Hindlimb muscle (tissue), 1 donor: ENCODE measurements around the gene PITHD1. TPM values are rescaled to one million over a fixed set of nuclear protein-coding genes. Genes with fewer than 3 reads are reported as not detected.
"Not testable (repeated sequence)": the region's sequence is repeated elsewhere in the genome, so short reads cannot be mapped to it uniquely, and the experiment has no call there.

Experiments
- DNase-seq: peaks from one replicate; pipeline ENCODE4 v3.0.0-alpha.2; 2013
- polyA plus RNA-seq: library from polyadenylated mRNA; unstranded; fragments of 120-200 nt; gene quantifications from one replicate; pipeline ENCODE4 v1.2.1, GENCODE V29; 2013; ENCODE audit not compliant: insufficient read length

The PITHD1 gene
- polyA plus RNA-seq, 1 donor, result 35.8 TPM

DNA sequence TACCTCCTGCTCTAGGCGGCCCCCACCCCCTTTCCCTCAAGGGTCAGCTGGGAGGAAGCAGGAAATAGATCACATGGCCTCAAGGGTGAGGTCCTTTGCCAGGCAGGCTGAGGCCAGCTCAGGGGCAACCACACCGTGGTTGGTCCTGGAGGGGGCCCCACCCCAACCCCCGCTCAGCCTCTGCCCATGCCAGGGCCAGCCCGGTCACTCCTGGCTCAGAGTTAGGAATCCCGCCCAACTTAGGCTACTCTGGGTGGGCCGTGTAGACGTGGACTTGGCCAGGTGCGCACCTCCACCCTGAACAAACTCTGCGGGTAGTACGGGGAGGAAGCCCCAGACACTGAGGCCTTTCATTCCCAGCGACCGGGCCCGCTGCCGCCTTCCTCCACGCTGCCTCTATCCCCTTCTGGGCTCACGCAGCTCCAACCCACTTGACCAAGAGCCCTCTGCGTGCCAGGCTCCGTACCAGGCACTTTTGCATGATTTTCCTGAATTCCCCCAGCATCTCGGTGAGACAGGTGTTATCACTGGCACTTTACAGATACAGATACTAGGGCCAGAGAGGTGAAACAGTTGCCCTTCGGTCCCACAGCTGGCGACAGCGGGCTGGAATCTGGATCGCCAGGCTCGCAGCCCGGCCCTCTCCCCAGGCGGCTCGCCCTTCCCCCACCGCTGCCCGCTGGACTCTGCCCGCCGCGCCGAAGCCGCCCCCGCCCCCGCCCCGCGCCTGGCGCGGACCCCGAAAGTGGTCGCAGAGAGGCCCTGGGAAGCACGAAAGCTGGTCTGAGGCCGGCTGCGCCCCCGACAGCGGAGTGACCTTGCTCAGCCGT is 21.6 kb downstream of the PITHD1 start:
- DNase-seq, result no peak

DNA sequence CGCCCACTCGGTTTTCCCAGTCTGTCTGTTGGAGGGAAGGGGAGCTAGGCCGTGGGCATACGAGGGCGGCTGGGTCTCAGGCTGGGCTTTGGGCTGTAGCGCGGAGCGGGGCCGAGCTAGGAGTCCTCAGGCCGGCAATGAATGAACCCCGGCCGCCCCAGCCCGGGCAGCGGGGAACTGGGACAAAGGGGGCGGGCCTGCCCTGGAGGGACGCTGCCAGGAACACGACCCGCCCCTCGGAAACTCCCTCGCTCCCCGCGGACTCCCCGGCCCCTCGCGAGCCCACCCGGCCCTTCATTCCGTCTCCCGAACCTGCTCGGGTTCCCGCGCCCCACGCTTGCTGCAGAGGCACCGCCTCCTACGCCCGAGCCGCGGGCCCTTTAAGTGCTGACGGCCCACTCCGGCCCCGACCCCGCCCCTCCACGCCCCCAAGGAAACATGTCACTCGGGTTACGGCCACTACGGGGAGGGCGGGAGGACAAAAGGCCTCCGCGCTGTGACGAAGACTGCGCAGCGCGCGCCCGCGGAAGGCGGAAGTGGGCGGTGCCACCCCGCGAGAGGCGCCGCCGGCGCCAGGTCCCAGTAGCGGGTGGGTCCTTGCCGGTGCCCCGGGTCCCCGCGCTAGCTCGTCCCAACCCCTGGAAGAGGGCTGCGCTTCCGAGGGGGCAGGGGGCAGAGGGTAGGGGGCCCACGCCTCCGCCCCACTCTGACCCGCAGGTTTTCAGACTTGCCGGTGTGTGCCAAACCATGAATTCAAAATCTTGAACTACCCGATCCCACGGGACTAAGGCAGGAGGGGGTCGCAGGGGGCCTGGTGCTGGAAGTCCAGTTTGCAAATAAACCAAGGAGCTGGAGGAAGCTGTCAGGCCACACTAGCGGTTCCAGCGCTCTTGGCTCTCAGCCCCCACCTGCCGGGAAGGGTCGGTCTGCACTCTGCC is 22.5 kb downstream of the PITHD1 start, which contains the start of gene GALE:
TSS of gene GALE (minus strand) at position 355 of the 938 bp plus-strand sequence. CDS start 1,747 bp downstream, outside the sequence.
- peak; percentile 99 for DNase-seq

DNA sequence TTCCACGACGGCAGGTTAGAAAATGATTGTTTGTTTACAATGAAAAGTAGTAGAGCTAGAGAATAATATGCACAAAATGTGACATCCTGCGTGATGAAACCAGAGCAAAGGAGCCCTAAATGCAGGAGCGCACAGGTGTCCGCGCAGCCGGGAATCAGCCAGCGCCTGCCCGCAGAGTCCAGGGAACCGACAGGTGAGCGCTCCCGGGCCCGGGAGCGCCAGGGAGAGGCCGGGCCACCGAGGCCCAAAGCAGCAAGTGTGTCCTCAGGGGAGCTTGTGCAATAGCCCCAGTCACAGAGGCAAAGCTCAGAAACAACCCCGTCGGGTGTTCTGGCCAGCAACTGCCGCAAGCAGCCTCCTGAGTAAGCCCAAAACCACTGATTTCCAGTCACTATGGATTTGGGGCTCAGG is 23.1 kb downstream of the PITHD1 start:
- no peak for DNase-seq

DNA sequence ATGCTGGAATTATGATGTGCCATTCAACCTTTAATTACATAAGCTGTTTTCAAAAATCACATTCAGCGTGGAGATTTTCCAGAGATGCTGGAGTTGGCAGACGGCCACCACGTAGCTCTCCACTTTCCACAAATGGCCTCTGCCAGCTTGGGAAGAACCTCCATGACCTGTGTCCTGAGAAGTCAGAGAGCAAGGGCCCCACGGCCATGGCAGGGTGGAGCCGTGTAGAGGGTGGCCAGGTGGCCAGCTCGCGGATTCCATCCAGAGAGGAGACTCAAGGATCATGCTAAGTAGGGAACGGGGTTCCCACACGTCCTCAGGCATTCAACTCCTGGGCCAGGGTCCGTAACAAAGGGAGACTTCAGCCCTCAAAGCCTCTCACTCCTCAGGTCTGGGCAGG is 23.7 kb downstream of the PITHD1 start:
- DNase-seq, result no peak

DNA sequence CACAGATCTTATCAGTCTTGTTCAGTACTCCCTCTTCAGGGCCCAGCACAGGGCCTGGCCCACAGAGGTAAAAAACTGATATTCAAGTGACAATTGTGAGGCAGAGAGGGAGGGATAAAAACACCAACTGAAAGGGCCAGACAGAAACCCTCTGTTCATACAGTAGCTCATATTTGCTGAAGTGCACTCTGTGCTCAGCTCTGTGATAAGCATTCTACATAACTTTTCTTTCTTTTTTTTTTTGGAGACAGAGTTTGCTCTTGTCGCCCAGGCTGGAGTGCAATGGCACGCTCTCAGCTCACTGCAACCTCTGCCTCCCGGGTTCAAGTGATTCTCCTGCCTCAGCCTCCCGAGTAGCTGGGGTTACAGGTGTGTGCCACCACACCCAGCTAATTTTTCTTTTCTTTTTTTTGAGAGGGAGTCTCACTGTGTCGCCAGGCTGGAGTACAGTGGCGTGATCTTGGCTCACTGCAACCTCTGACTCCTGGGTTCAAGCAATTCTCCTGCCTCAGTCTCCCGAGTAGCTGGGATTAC is 24.7 kb downstream of the PITHD1 start:
- not testable (repeated sequence) for DNase-seq

DNA sequence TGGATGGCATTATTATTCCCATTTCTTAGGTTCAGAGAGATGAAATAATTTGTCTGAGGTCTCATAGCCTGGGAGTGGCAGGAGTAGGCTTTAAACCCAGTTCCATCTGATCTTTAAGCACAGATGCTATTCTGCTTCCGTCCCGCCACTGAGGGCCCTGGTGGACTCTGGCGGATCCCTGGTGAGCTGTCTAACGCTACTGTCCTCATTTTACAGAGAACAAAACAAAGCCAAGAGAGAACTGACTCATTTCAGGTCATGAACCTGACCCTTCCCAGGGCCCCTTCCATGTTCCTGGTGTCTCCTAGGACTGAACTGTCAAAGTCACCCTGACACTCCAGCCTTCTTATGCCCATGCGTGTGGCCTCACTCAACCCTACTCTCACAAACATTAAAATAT is 25.5 kb downstream of the PITHD1 start:
- DNase-seq, result no peak

DNA sequence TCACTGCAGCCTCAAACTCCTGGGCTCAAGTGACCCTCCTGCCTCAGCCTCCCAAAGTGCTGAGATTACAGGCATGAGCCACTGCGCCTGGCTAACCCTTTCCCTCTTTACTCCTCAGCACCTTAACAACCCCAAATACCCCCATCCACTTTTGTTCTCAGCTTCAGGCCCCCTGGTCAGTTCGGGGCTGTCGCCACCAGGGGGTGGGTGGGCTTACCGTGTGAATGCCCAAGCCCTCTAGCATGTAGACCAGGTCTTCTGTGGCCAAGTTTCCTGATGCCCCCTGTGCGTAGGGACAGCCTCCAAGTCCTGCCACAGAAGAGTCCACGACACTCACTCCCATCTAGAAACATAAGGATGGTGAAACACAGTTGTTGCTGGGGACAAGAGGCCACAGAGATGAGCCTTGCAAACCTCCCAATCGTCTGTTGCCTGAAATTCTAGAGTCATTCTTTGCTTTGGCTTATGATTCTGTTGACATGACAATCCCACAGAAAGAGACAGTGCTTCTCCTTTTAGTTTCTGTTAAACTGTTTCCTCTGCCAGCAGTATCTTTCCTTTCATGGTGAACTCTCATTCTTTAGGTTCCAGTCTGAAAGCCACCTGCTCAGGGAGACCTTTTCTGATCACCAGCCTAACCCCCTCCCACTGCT is 26.1 kb downstream of the PITHD1 start:
- no peak for DNase-seq

DNA sequence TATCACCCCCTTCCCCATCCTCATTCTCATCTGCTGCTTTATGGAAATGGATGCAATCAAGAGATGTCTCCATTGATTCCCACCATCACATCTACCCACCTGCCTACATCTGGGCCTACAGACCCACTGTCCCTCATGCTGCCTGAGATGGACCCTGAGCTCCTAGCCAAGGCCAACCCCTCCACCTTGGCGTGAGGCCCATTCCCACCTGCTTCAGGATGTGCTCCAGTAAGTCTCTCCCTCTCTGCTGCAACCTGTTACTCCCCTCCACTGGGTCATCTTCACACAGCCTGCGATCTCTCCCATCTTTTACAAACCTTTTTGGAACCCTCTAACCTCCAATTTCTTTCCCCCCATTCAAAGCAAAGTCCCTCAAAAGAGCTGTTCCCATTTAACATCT is 26.8 kb downstream of the PITHD1 start:
- DNase-seq, result no peak

DNA sequence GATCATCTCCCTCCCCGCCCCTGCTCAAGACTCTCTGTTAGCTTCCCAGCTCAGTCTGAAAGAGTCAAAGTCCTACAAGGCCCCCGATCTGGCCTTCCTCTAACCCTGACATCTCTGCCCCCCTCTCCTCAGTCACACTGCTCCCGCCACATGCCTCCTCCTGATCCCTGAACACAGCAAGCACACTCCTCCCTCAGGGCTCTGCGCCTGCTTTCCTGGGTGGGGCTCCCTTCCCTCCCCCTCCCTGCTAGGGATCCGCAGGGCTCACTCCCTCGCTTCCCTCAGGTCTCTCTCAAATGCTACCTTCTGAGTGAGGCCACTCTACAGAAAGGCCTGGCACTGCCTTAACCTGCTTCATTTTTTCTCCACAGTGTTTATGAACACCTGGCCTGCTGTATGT is 28.1 kb downstream of the PITHD1 start:
- no peak for DNase-seq

DNA sequence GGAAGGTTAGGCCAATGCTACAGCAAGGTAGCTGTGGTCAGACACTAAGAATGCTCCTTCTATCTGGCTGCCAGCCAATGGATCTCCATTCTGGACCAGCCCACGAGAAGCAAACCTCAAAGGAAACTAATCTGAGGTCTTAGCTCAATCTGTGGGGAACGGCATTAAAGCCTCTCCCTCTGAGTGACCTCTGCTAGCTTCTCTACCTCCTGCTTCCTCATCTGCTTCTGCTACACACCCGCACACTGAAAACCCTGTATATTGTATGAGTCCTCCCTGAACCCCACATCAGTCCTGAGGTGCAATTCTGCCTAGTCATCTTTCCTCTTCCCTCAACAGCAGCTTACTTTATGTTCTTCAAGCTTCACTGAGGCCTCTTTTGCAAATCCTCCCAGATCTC is 29.2 kb downstream of the PITHD1 start:
- DNase-seq, result no peak

DNA sequence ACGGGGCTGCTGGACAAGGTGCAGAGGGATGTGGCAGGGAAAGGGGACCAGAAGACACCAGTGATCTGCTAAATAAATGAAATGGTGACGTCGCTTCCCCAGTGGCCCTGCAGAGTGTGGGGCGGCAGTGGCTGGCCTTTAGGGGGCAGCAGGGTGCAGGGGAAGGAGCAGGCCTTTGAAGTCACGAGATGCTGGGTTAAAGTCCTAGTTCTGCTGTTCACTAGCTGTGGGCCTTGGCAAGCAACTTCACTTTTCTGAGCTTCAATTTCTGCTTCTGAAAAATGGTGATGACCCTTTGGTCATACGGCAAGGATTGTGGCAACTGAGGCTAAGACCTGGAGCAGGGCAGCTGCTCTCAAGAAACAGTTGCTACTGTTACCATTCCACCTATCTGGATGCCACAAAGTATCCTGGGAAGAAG is 31.5 kb downstream of the PITHD1 start:
- no peak for DNase-seq

DNA sequence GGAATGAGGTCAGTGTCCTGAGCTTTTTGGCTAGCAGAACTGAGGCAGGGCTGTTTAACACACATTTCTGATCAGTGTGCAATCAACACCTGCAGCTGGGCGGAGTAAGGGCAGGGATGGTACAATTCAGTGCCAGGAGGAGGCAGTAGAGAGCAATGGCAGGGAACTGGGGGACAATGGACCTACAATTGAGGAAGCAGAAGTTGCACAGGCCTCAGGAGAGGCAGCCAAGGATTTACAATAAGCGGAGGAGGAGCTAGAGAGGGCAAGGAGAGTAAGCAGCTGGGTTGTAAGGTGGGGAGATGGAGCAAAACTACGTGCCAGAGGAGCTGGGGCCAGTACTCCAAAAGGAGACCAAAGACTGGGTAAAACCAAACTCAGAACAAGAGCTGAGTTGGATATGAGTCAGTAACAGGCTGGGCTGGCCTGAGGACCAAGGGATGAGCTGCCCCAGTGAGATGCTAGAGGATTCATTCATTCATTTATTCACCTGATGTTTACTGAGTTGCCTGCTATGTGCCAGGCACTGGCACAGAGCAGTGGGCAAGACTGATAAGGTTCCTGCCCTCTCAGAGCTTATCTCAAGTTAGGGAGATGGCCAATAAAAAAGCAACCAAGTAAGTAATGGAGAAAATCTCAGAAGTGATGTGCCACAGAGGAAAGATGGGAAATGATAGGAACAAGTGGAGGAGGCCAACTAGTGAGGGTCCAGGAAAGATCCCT is 32.8 kb downstream of the PITHD1 start:
- no peak for DNase-seq

DNA sequence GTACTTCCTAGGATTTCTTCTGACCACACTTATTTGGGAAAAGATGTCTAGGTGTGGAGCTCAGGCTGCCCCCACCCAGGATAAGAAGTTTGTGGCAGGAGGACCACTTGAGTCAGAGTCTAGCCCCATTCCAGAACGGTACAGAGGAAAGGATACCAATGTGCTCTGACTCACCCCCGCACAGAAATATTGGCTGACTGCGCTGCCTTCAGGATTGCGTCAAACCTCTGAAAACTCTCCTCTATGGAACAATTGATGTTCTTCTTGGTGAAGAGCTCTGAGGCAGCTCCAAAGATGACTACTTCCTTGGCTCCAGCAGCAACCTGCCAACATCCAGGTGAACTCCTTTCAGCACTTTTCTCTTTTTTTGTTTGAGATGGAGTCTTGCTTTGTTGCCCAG is 35.8 kb downstream of the PITHD1 start:
- no peak for DNase-seq

DNA sequence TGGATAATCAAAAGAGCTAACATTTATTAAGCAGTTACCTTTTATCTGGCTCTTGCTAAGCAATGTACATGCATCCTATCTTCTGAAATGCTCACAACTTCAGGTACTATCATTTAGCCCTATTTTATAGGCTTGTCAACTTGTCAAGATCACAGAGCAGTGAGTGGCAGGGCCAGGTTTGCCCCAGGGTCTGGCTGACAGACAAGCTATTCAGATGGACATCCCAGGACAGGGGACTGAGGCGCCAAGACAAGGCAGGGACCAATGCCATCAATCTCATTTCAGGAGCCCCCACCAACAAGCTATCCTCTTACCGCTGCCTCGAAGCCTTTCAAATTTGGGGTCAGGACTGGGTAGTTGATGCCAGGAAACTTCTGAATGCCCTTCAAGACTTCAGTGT is 38.1 kb downstream of the PITHD1 start:
- no peak for DNase-seq

DNA sequence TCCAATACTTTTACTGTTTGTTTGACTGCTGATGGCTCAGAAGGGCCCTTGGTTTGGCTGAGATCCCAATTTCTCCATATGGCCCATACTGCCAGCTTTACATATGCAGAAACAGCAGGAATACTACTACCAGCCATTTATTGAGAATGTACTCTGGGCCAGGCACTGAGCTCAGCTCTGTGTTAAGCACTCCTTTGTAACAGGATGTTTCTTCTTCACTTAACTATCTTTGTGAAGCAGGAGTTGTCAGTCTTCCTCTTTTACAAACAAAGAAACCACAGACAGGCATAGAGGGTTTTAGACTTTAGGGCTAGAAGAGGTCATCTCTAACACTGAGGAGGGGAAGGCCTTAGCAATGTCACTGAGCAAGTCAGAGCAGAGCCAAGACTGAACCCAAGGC is 38.7 kb downstream of the PITHD1 start:
- no peak for DNase-seq

DNA sequence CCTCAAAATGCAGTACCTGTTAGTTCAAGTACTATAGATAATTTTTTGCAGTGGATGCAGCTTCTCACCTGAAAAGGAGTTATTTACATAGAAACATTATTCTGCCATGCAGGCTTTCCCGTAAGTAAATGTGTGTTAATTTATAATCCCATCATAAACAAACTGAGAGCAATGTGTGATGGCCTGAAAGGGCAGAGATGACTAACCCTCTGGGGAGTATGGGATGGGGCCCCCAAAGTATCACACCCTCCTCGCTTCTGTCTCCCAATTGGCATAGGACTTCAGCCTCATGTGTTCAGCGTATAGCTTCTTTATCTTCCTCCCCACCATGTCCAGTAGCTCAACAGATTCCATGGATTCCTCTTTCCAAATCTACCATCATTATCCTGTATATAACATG is 39.4 kb downstream of the PITHD1 start:
- no peak for DNase-seq

DNA sequence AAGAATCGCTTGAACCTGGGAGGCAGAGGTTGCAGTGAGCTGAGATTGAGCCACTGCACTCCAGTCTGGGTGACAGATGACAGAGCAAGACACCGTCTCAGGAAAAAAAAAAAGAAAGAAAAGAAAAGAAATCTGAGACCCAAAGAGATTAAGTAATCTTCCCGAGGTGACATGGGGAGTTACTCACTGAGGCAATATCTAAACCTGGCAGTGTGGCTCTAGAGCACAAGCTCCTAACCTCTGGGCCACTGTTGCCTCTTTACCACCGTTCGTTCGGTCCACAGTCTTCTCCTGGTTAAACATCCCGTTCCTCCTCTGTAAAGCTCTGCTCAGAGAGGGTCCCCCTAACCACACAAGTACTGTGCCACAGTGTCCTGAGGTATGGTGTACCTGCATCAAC is 45.5 kb downstream of the PITHD1 start:
- no peak for DNase-seq

DNA sequence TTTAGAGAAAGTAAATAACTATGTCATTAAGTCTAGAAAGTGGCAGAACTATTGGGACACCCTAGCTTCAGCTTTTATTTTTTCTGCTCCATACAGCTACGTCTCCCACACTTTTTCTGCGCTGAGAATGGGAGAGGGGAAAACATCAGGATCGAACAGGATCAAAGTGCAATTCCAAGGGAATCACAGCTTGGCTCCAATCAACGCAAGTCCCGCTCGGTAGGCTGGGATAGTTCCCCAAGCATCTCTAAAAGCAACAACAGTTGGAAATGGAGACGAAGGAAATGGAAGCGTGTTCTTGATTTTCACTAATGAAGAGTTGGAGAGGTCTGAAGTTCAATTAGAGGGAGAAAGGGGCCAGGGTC is 46.5 kb downstream of the PITHD1 start:
- peak; percentile 22 for DNase-seq

DNA sequence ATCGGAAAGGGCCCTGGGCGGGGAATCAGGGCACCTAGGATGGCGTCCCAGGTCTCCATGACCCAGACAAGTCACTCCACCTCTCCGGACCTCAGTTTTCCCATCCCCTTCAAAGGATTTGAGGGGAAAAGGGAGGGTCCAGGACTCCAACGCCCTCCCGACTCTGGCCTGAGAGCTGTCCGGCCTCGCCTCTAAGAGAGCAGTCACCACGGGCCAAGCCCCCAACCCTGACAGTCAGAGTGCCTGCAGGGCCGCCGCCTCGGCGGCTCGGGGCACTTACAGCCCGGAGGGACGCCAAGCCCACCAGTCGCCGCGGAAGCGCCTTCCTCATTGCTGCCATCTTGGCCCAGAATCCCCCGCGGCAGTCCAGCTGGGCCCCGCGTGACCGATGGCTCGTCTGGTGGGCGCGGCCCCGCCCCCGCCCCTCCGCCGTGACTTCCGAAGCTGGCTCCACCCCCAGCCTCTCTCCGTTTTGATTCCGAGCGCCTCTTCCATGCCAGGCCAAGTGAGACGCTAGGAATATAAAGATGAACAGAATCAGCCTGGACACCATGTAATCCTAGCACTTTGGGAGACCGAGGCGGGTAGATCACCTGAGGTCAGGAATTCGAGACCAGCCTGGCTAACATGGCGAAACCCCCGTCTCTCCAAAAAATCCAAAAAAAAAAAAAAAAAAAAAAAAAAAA is 47.0 kb downstream of the PITHD1 start, which contains the start of gene HMGCL:
TSS of gene HMGCL (minus strand) at position 354 of the 686 bp plus-strand sequence. CDS start at position 340, 14 bp downstream.
- DNase-seq, result peak; percentile 93

DNA sequence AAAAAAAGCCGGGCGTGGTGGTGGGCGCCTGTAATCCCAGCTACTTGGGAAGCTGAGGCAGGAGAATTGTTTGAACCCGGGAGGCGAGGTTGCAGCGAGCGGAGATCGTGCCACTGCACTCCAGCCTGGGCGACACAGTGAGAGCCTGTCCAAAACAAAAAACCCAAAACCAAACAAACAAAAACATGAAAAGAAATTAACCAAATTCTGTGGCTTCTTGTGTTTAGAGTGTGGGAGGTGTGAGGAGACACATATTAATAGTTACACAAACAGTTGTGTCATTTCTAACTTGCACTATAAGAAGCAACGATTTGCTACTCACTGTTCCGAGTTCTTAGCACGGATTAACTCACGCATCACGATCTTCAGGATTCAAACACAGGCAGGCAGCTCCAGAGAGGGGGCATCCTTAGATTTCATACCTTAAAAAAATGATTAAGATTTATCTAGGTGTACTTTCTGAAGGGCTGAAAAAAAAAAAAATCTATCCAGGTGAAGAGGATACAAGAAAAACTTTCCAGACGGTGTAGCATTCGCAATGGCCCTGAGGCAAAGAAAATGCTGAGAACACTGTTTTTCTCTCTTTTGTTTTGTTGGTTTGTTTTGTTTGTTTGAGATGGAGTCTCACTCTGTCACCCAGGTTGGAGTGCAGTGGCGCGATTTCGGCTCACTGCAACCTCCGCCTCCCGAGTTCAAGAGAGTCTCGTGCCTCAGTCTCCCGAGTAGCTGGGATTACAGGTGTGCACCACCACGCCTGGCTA is 47.7 kb downstream of the PITHD1 start:
- no peak for DNase-seq
